Fibroblast of the aortic adventitia (primary cell): ENCODE measurements around the gene AUNIP. TPM values are rescaled to one million over a fixed set of nuclear protein-coding genes. Genes with fewer than 3 reads are reported as not detected.

ENCODE experiments used
- DNase-seq: peaks from one replicate; pipeline ENCODE4 v3.0.0-alpha.2; 2010; ENCODE audit warnings: low read depth
- H3K4me3 ChIP-seq: 2 replicates; pipeline ENCODE4 v1.5.1; 2011; ENCODE audit warnings: low read depth, mild to moderate bottlenecking, control low read depth, low read length, moderate library complexity
- CTCF ChIP-seq: IDR thresholded peaks from 2 replicates; pipeline ENCODE4 v1.5.1; 2011; ENCODE audit warnings: mild to moderate bottlenecking, low read length, control low read depth, inconsistent platforms; ENCODE audit not compliant: insufficient read depth
- total RNA-seq: library from RNA; depleted of rRNA; stranded (reverse); fragments of >200 nt; gene quantifications from 2 replicates; pipeline ENCODE4 v1.2.3, GENCODE V29; 2012; ENCODE audit warnings: low replicate concordance

The AUNIP gene
- total RNA-seq, 1 donor, result 4.8 TPM

- no peak for TF ChIP-seq CTCF
- no peak for DNase-seq
- no peak overlapping the region for H3K4me3 ChIP-seq
Observed at GRCh38 chr1:25897754-25898153, 38.5 kb upstream of the AUNIP start.

GRCh38 chr1:25896266-25896665, 37.0 kb upstream of the AUNIP start:
- DNase-seq, result peak; percentile 35
- no peak for TF ChIP-seq CTCF
- H3K4me3 ChIP-seq, result no peak overlapping the region

- peak; percentile 98 for TF ChIP-seq CTCF
- DNase-seq, result peak; percentile 95
- no peak overlapping the region for H3K4me3 ChIP-seq
Observed at GRCh38 chr1:25895365-25895990, 36.2 kb upstream of the AUNIP start.

- TF ChIP-seq CTCF, result no peak
- H3K4me3 ChIP-seq, result no peak overlapping the region
- peak; percentile 47 for DNase-seq
Observed at GRCh38 chr1:25893116-25893515, 33.9 kb upstream of the AUNIP start.

- TF ChIP-seq CTCF, result no peak
- DNase-seq, result no peak
- H3K4me3 ChIP-seq, result no peak overlapping the region
Observed at GRCh38 chr1:25891606-25892005, 32.3 kb upstream of the AUNIP start.

- no peak overlapping the region for H3K4me3 ChIP-seq
- TF ChIP-seq CTCF, result no peak
- DNase-seq, result peak; percentile 27
Observed at GRCh38 chr1:25890239-25891034, 31.2 kb upstream of the AUNIP start.
